HG03139 (cell line): Measurements from ENCODE around the gene SUSD4.
"Not testable (repeated sequence)": the region's sequence is repeated elsewhere in the genome, so short reads cannot be mapped to it uniquely, and the experiment has no call there.

Experiments used
- ATAC-seq: cut with Tn5 transposase; IDR thresholded peaks from one replicate; pipeline ENCODE4 v1.9.1; 2021; ENCODE audit not compliant: unreplicated experiment

The SUSD4 gene

DNA sequence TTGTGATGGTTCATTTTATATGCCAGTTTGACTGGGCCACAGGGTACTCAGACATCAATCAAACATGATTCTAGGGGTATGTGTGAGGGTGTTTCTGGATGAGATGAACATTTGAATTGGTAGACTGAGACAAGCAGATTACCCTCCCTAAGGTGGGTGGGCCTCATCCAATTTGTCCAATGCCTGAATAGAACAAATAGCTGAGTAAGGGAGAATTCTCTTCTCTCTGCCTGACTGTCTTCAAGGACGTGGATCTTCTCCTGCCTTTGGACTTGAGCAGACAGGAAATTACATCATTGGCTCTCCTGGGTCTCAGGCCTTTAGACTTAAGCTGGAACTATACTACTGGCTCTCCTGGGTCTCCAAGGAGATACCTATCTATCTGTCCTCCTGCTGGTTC, 64.4 kb downstream of the SUSD4 start:
- no peak for ATAC-seq

GRCh38 chr1:223298701-223299100, 65.3 kb downstream of the SUSD4 start:
- ATAC-seq: no peak

GRCh38 chr1:223297800-223298199, 66.2 kb downstream of the SUSD4 start:
- ATAC-seq: no peak

DNA sequence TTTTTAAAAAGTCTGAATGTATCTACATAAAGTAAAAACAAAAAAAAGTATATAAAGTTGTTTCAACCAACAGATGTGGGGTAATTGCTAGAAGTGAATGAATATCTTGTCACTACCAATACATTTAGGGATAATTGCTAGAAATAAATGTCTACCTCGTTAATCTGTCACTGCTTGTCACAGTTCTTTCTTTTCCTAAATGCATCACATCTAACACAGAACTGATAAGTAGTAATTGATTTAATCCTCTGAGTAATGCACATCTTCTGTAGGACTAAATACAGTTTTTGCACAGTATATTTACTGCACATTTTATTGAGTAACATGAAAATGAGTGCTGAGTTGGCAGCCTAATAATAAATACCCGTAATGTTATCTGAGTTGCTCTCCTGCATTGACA, 72.2 kb downstream of the SUSD4 start:
- no peak for ATAC-seq

- ATAC-seq: no peak
Measured at GRCh38 chr1:223290397-223290796, 73.6 kb downstream of the SUSD4 start.

DNA sequence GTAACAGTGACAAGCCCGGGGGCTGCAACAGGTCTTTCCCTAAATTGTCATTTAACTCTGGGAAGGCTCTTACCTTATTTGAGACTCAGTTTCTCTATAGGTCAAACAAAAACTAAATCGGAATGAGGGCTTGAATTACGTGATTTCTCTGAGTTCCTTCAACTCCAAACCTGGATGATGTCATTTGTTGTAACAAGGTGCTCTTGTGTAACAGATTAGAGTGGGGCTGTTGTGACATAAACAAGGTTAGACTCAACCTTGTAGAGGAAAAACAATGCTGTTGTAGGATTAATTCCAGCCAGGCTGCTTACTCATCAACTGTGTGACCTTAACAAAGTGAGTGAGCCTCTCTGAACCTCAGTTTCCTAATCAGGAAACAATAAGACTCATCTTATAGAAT, 74.4 kb downstream of the SUSD4 start:
- ATAC-seq: no peak

DNA sequence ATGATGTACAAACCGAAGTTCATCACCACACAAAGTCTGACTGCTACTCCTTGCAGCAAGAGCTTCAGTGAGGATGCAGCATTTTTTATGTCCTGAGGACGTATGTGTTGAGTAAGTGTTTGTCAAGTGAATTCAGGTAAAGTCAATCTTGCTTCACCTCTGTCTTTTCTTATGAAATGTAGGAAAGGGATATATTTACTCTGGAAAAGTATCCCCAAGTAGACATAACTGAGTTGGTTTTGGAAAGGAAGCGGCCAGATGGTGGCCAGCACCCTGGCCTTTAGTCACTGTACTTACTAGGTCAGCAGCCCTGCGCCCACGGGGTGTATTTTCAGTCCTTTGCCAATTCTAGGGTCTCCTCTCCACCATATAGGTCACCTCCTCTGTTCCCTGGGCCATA, 75.2 kb downstream of the SUSD4 start:
- ATAC-seq: no peak

- ATAC-seq: no peak
Measured at GRCh38 chr1:223285452-223285851, 78.5 kb downstream of the SUSD4 start.

- ATAC-seq: not testable (repeated sequence)
Measured at GRCh38 chr1:223283697-223284096, 80.3 kb downstream of the SUSD4 start.

DNA sequence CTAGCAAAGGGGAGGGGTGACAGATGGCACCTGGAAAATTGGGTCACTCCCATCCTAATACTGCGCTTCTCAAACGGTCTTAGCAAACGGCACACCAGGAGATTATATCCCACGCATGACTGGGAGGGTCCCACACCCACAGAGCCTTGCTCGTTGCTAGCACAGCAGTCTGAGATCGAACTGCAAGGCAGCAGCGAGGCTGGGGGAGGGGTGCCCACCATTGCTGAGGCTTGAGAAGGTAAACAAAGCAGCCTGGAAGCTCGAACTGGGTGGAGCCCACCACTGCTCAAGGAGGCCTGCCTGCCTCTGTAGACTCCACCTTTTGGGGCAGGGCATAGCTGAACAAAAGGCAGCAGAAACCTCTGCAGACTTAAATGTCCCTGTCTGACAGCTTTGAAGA, 85.7 kb downstream of the SUSD4 start:
- ATAC-seq: not testable (repeated sequence)

- no peak for ATAC-seq
Measured at GRCh38 chr1:223276029-223276428, 87.9 kb downstream of the SUSD4 start.

DNA sequence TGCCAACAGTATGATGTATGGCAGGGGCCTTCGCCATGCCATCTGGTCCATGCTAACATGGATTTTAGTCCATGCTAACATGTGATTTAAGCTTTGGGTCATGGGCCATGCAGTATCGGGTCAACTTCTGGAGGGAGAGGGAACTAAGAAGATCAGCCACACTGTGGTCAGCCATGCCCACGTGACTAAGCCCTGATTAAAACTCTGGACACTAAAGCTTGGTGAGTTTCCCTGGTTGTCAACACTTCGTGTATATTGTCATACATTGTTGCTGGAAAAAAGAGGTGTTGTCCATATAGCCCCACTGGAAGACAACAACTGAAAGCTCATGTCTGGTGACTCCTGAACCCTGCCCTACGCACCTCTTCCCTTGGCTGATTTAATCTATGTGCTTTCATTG, 90.5 kb downstream of the SUSD4 start:
- ATAC-seq: no peak

DNA sequence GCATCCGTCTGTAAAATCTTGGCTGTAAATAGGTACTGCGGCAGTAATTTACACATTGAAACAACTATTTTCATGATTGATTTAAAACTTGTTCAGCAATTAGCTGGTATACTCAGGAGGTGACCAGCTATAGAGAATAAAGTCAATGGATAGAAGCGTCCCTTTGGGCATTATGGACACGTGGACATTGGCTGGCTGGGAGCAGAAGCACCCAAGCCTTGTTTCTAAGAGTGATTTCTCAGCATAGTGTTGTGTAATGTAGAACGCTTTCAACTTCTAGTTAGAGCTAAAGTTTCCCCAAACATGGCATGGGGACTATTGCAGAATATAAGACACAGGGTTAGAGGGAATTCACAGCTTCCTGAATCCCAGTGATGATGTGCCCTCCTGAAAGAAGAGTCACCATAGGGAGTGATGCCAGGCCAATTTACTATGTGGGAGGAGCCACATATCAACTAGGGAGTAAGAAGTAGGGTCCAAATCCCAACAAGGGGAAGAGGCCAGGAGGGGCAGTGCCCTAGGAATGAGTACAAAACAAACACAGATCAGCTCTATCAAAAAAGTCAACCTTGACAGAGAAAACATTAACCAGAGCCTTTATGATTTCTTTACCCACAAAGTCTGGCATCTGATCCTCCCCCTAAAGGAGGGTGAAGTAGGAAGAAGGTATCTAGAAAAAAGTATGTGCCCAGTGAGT, 92.7 kb downstream of the SUSD4 start:
- no peak for ATAC-seq

GRCh38 chr1:223270155-223270554, 93.8 kb downstream of the SUSD4 start:
- ATAC-seq: no peak

DNA sequence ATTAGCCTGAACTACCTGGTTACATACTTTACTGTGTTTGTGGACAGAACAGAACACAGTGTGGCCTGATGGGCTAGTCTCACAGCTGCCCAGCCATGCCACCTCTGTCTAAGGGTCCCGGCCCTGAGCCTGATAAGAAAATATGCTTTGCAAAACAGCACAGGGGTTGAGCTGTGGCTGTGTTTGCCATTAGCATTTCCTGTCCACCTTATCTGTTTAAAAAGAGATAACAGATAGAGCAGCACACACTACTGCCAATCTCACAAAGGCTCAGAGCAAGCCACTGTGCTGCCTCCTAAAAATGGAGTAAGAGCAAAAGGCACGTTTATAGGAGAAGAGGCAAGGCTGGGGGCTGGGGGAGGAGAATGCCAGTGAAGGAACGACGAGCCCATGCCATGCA, 95.0 kb downstream of the SUSD4 start:
- no peak for ATAC-seq

- ATAC-seq: no peak
Measured at GRCh38 chr1:223266632-223267172, 97.3 kb downstream of the SUSD4 start.

GRCh38 chr1:223264983-223265908, 98.7 kb downstream of the SUSD4 start:
- ATAC-seq: no peak

- no peak for ATAC-seq
Measured at GRCh38 chr1:223264529-223264928, 99.4 kb downstream of the SUSD4 start.

- ATAC-seq: no peak
Measured at GRCh38 chr1:223261914-223262313, 102.1 kb downstream of the SUSD4 start.

GRCh38 chr1:223260712-223261111, 103.3 kb downstream of the SUSD4 start:
- no peak for ATAC-seq

GRCh38 chr1:223259462-223259861, 104.5 kb downstream of the SUSD4 start:
- no peak for ATAC-seq

DNA sequence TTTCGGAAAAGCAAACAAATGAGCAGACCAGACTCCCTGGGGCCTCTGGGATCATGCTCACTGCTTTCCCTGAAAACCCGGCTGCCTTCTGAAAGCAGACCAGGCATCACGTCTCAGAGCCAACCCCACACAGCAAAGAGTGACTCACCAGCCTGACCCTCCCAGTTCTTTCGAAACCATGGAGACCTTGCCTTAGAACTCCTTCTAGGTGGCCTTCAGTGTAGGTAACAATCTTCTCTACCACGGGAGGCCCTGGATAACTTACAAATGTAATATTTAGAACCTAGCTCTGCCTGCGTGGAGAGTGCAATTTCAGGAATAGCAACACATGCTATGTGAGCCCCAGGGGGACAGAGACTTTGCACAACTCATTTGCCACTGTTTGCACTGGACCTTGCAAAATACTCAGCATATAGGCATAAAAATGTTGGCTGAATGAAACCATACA, 105.2 kb downstream of the SUSD4 start:
- ATAC-seq: no peak
